Activated CD4-positive, alpha-beta T cell treated with anti-CD3 and anti-CD28 coated beads for 4 hours (primary cell): ENCODE results near the gene PPP1R3F.
"Not testable (repeated sequence)": the region's sequence is repeated elsewhere in the genome, so short reads cannot be mapped to it uniquely, and the experiment has no call there.

ENCODE experiments used
- DNase-seq, 2 donors: peaks; one replicate each; pipeline ENCODE4 v3.0.0-alpha.2; 2020

Gene PPP1R3F

GRCh38 chrX:49322266-49322665 is 52.7 kb downstream of the PPP1R3F start:
- DNase-seq, result not testable (repeated sequence)

- DNase-seq, result not testable (repeated sequence)
Measured at GRCh38 chrX:49323735-49324134, 54.1 kb downstream of the PPP1R3F start.

- not testable (repeated sequence) for DNase-seq
Measured at GRCh38 chrX:49330421-49330820, 60.8 kb downstream of the PPP1R3F start.

GRCh38 chrX:49331282-49331681 is 61.7 kb downstream of the PPP1R3F start, which contains the start of gene GAGE13:
Gene GAGE13, plus strand, starts transcription at chrX:49331582. Its CDS starts 1,156 bp downstream, at chrX:49332738.
- DNase-seq, result not testable (repeated sequence)

- DNase-seq, result peak in 1 of 2 donors; percentile 27
Measured at GRCh38 chrX:49331841-49332240, 62.2 kb downstream of the PPP1R3F start.
